Hematopoietic multipotent progenitor cell treated with erythropoietin and hydrocortisone succinate and interleukin-3 and kit ligand, for 6 days (in vitro differentiated cells): ENCODE data around the gene FASTK.

Experiments used
- DNase-seq: peaks from one replicate; pipeline ENCODE4 v3.0.0-alpha.2; 2015

FASTK gene

GRCh38 chr7:151080522-151081169 is at the start of gene FASTK:
Gene FASTK (minus strand): TSS chr7:151080809. CDS start chr7:151080766, 43 bp downstream.
- peak; percentile 96 for DNase-seq

DNA sequence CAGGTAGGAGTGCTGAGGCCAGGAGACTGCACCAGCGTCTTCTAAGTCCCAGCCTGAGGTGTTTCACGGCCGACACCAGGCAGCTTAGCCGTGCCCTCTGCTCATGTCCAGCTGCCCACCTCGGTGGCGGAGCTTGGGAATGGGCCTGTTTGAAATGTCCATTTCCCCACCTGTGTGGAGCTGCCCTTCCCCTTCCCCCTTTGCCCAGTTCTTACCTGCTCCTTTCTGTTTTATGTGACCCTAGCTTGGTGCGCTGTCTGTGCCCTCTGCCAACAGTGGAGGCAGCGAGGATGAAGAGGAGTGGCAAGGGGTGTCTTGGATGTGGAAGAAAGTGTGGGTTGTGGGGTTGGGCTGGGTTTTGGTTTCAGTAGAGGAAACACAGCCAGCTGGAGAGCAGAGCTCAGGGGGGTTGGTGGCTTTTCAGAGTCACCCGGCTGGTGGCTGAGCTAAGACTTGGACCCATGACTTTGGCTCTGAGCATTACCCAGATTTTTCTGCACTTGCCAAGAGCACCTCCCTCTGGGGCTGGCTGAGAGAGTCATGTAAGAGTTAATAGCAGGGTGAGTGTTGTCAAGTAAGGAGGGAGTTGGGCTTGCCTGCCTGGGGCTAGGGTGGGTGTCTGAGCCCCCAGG is 49.5 kb upstream of the FASTK start:
- DNase-seq = no peak

DNA sequence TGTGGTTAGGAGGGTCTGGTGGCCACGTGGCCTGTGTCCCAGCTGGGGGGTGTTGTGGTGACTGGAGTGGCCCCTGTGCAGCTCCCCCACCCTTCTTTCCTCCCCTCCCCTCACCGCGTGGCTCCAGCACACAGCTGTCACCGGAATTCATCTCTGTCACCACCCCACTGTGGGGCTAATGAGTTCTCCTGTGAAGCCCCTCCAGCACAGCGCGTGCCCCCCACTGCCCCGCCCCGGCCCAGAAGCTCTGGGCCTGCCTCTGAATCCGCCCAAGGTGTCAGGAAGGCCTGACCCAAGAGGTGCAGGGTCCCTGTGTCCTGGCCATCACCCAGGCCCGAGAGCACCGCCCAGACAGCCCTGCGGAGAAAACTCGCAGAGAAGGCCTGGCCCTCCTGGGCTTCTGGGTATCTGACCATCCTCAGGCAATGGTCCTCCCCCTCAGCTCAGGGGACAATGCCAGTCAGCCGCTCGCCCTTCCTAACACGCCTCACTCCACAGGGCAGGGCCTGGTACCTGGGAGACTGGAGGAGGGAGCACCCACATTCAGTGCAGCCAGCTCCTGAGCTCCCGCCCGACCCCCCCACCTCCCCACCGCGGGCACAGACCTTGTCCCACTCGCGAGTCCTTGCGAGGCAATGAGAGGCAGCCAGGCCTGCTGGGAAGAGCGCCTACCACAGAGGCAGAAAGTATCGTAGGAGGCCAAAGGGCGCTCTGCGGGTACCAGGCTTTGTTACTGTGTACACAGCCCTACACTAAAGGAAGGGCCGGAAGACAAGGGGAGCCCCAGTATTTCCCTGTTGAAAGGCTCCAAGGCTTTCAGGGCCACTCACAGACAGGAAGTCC is 48.7 kb upstream of the FASTK start:
- no peak for DNase-seq

- DNase-seq = no peak
These were observed 48.1 kb upstream of the FASTK start for GRCh38 chr7:151128716-151129115.

- DNase-seq = no peak
These were observed 47.5 kb upstream of the FASTK start for GRCh38 chr7:151128144-151128543.

DNA sequence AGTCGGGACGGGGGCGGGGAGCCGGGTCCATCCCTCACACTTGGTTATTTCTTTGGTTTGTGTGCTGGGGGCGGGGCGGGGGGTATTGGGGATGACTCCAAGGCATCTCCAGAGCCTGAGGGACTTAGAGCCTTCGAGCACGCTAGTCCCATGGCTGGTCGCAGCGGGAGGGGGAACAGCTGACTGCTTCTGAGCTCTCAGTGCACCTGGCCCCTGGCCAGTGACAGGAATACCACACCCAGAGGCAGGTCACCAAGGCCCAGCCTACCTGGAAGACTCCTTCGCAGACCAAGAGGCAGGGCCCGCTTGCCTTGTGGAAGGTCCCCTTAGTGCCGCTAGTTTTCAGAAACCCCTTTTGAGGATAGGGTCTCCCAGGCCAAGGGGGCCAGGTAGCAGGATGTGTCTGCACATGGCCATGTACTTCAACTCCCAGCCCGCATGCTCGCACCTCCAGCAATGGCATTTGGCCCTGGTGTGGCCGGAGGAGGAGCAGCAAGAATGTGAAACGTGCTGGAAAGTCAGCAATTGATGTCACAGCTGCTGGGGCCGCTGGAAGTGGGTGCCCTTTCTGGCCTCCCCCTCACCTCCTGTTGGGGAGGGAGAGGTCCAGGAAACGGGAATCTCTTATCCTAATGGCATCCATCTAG is 46.0 kb upstream of the FASTK start:
- no peak for DNase-seq

DNA sequence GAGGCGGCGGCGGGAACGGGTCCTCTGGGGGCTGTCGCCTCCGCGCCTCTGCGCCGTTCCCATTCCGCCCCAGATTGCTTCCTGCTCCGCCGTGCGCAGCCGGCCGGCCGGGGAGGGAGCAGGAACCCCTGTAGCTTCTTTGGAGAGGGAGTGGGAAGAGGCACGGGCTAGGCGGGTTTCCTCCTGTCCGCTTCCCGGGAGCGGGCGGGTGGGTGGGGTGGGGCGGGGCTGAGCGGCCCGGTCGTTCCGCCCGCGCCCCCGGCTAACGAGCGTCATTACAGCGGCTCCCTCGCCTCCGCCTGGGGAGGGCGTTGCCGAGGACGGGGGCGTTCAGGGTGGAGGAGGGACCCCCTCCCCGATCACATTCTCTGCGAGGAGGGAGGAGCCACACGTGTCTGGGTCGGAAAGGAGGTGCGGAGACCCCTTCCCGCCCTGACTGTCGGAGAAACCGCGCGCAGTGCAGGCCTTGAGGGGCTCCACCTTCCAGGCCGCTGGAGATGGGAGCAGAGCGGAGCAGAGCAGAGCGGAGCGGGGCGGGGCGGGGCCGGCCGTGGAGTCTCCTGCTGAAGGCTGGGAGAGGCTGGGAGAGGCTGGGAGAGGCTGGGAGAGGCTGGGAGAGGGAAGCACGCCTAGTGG is 45.4 kb upstream of the FASTK start:
- no peak for DNase-seq

GRCh38 chr7:151125470-151125845 is 44.8 kb upstream of the FASTK start:
- DNase-seq = no peak

DNA sequence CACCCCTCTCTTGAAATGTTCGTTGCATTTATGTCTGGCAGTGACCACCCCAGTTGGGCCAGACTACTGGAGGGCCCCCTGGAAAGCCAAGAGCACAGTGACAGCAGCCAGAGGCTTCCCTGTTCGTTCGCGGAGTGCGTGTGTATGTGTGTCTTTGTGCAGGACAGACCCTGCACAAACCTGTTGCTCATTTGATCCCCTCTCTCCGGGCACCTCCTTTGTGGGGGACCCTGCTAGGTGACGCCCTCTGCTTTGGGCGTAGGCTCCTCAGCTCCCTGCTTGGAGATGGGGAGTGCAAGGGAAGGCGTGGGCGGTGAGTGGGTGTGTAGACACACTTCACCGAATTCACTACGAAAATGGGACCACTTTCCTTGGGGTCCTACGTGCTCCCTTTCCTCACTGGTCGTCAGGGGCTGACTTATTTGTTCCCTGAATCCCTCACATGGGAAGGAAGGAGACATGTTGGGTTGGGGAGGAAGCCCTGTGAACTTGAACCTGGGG is 44.3 kb upstream of the FASTK start:
- DNase-seq = no peak

DNA sequence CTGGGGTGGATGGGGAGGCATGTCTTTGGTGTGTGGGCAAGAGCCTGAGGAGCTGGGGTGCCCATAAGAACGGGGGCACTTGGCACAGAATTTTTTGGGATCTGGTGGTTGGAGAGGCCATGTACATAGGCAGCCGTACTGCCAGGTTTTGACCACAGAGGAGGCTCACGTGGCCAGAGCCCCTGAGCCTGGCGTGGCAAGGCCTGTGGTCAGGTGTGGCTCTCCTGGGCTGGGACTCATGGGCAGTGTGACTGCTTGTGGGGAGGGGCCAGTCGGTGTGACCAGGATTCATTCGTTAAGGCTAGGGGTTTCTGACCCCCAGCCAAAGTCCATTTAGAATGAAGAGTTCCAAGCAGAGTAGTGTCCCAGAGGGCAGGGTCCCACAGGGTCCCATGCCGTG is 43.9 kb upstream of the FASTK start:
- DNase-seq = no peak

- DNase-seq = peak; percentile 94
These were observed 43.3 kb upstream of the FASTK start for GRCh38 chr7:151123822-151124464.

- DNase-seq = no peak
These were observed 42.7 kb upstream of the FASTK start for GRCh38 chr7:151123158-151123821.

DNA sequence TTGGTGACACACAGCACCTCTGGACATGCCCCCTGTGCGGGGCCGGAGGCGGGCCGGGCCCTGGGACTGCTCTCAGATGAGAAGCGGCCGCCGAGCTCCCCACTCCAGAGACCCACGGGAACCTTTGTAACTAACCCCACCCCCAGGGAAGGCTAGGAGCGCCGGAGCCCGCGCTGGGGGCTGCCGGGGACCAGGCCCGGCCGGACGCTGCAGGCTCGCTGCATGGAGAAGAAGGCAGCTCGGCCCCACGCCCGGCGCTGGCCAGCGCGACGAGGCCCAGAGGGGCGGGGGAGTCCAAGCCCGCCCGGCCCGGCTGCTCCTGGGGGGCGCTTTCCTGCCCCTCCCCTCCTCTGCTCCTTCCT is 42.2 kb upstream of the FASTK start:
- DNase-seq = no peak

DNA sequence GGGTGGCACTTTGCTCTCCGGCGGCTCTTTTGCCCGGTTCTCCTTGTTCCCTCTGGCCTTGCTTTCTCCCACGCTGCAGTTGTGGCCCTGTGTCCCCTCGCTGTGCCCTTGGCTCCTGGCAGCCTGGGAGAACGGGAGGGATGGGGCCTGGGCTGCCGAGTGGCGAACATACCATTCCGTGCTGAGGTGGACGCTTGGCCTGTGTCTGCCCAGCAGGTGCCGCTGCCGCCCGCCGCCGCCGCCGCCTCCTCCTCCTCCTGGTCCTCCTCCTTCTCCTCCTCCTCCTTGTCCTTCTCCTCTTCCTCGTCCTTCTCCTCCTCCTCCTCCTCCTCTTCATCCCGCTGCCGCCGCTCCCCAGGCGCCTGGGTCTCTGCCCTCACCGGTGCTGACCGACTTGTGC is 41.7 kb upstream of the FASTK start:
- DNase-seq = no peak

GRCh38 chr7:151121380-151122170 is 41.0 kb upstream of the FASTK start:
- no peak for DNase-seq

- no peak for DNase-seq
These were observed 40.3 kb upstream of the FASTK start for GRCh38 chr7:151120896-151121295.

- no peak for DNase-seq
These were observed 39.3 kb upstream of the FASTK start for GRCh38 chr7:151119902-151120301.

DNA sequence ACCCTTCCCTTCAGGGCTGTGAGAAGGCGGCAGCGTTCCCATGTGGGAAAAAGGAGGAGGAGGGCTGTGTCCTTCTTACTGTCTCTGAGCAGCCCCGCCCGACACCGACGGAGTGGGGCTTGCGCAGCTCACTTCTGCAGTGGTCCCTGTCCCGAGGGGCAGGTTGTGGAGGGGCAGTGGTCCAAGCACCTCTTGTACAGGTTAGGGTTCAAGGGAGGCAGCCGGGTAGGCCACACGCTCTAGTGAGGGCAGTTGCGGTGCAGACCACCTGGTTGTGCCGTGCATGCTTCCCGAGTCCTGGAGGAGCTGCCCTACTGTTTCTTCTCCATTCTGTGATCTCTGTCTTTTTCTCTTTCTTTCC is 38.4 kb upstream of the FASTK start:
- no peak for DNase-seq

DNA sequence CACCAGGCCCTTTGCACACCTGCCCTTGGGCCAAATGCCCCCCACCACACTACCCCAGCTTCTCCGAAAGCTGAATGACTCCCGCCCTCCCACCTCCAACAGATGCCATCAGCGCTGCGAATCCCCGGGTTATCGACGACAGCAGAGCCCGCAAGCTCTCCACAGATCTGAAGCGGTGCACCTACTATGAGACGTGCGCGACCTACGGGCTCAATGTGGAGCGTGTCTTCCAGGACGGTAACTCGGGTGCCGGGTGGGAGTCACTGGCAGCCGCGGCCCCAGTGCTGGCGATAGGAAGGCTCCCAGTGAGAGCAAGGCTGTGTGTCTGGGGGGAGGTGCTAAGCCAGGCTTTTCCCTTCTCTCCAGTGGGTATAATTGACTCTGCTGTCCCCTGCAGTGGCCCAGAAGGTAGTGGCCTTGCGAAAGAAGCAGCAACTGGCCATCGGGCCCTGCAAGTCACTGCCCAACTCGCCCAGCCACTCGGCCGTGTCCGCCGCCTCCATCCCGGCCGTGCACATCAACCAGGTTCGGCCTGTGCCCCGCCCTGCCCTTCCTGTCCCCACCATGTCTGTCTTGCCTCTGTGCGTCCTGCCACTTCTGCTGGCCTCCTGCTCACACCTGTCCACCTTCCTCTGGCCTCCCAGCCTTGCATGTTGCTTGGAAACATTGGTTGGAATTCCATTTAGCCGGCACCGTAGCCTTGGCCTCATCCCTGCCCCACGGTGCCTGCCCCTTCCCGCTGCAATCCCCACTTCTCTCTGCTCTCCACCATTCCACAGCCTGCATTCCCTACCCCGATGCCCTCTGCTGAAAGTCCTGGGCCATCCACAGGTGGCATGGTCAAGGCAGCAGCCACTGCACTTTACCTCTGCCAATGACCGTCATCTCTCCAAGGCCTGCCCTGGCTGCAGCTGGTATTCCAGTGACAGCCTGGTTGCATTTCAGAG is 37.8 kb upstream of the FASTK start:
- DNase-seq = no peak

DNA sequence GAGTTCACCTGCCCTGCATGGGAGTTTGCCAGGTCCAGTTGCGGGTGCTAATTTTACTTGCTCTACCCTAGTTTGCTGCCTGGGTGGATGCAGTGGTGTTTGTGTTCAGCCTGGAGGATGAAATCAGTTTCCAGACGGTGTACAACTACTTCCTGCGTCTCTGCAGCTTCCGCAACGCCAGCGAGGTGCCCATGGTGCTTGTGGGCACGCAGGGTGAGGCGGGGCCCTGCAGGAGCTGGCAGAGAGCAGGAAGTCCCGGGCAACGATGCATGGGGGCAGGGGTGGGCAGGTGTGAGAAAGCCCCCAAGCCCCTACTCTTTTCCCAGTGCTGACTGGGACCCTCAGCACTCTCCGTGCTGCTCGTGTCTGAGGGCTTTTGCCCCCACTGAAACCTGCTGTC is 37.0 kb upstream of the FASTK start:
- no peak for DNase-seq
